Measurements from ENCODE around the gene BIRC3.
"Not testable (repeated sequence)": the region's sequence is repeated elsewhere in the genome, so short reads cannot be mapped to it uniquely, and the experiment has no call there.

DNA sequence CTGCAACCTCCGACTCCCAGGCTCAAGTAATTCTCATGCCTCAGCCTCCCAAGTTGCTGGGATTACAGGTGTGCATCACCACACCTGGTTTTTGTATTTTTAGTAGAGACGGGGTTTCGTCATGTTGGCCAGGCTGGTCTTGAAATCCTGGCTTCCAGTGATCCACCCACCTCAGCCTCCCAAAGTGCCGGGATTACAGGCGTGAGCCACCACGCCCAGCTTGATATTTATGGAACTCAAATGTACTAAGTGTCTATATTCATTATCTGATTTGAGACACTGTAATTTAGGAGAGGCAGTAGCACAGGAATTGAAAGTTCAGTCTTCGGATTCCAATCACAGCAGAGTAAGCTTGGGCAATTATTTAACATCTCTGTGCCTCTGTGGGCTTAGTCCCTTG, 24.0 kb downstream of the BIRC3 start:
- TF ChIP-seq, protein P1, sequence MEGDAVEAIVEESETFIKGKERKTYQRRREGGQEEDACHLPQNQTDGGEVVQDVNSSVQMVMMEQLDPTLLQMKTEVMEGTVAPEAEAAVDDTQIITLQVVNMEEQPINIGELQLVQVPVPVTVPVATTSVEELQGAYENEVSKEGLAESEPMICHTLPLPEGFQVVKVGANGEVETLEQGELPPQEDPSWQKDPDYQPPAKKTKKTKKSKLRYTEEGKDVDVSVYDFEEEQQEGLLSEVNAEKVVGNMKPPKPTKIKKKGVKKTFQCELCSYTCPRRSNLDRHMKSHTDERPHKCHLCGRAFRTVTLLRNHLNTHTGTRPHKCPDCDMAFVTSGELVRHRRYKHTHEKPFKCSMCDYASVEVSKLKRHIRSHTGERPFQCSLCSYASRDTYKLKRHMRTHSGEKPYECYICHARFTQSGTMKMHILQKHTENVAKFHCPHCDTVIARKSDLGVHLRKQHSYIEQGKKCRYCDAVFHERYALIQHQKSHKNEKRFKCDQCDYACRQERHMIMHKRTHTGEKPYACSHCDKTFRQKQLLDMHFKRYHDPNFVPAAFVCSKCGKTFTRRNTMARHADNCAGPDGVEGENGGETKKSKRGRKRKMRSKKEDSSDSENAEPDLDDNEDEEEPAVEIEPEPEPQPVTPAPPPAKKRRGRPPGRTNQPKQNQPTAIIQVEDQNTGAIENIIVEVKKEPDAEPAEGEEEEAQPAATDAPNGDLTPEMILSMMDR (IDR thresholded peaks at IDR 0.05 in 4 of 5, conservative IDR thresholded peaks at IDR 0.05 in 1 of 5) = not testable (repeated sequence)
- TF ChIP-seq POLR2A (IDR thresholded peaks at IDR 0.05) = not testable (repeated sequence)
